Coronary artery (tissue), 2 donors: ENCODE results near the gene GSTA2.
"Not testable (repeated sequence)": the region's sequence is repeated elsewhere in the genome, so short reads cannot be mapped to it uniquely, and the experiment has no call there.

Experiments used
- DNase-seq: peaks from one replicate; pipeline ENCODE4 v3.0.0-alpha.2; 2017; ENCODE audit warnings: low spot score
- H3K27ac ChIP-seq, 2 donors: fragments of 200-600 bp; sonication (generic); one replicate each; pipeline ENCODE4 v1.5.1; 2016 to 2019
- H3K4me3 ChIP-seq: fragments of 200-600 bp; sonication (generic); 2 replicates; pipeline ENCODE4 v1.5.1; 2016; ENCODE audit warnings: mild to moderate bottlenecking, moderate library complexity
- CTCF ChIP-seq: fragments of 200-600 bp; sonication (generic); IDR thresholded peaks from one replicate; pipeline ENCODE4 v1.5.1; 2019; ENCODE audit warnings: antibody characterized with exemption

The GSTA2 gene

GRCh38 chr6:52726193-52726542 lies 37.1 kb downstream of the GSTA2 start:
- no peak for DNase-seq
- H3K4me3 ChIP-seq: no peak overlapping the region
- no peak for TF ChIP-seq CTCF
- peak overlapping the region in 1 of 2 donors; percentile 81 for H3K27ac ChIP-seq

- DNase-seq: no peak
- TF ChIP-seq CTCF: no peak
- H3K27ac ChIP-seq: peak overlapping the region; percentile 80 to 81
- H3K4me3 ChIP-seq: no peak overlapping the region
These were observed 37.6 kb downstream of the GSTA2 start for GRCh38 chr6:52725535-52726192.

- Histone ChIP-seq H3K27ac (peak overlapping the region; percentile 80 to 81), H3K4me3 (no peak overlapping the region)
- DNase-seq: no peak
- TF ChIP-seq CTCF: no peak
These were observed 38.1 kb downstream of the GSTA2 start for GRCh38 chr6:52725143-52725534.

- DNase-seq: peak; percentile 83
These were observed 38.7 kb downstream of the GSTA2 start for GRCh38 chr6:52724406-52725121.

GRCh38 chr6:52724042-52724405 lies 39.3 kb downstream of the GSTA2 start:
- peak overlapping the region; percentile 80 to 81 for H3K27ac ChIP-seq
- DNase-seq: no peak
- TF ChIP-seq CTCF: no peak
- H3K4me3 ChIP-seq: no peak overlapping the region

More at GRCh38 chr6:52724406-52725121, 38.7 kb downstream of the GSTA2 start:
- TF ChIP-seq CTCF: peak; percentile 19
- Histone ChIP-seq H3K4me3 (no peak overlapping the region), H3K27ac (peak overlapping the region; percentile 80 to 81)

- Histone ChIP-seq H3K4me3 (no peak overlapping the region), H3K27ac (no peak overlapping the region)
- no peak for DNase-seq
- TF ChIP-seq CTCF: no peak
These were observed 43.0 kb downstream of the GSTA2 start for GRCh38 chr6:52720321-52720720.

GRCh38 chr6:52718550-52718949 lies 44.7 kb downstream of the GSTA2 start:
- TF ChIP-seq CTCF: no peak
- Histone ChIP-seq H3K27ac (no peak overlapping the region), H3K4me3 (no peak overlapping the region)
- no peak for DNase-seq

- DNase-seq, H3K4me3 ChIP-seq, H3K27ac ChIP-seq: not testable (repeated sequence)
These were observed 48.5 kb downstream of the GSTA2 start for GRCh38 chr6:52714761-52715160.
